Right lobe of liver (tissue), 6 donors: ENCODE results near the gene TPD52L2. TPM values are rescaled to one million over a fixed set of nuclear protein-coding genes. Genes with fewer than 3 reads are reported as not detected.
A peak's percentile ranks its signal among the peaks of the same experiment; 100 is the strongest.

ENCODE experiments used
- ATAC-seq, 4 donors: fragments of 200-7000 bp; cut with Tn5 transposase; one replicate each; pipeline ENCODE4 v1.9.1; 2020; ENCODE audit warnings: mild to moderate bottlenecking in 4 of 4, moderate library complexity in 4 of 4
- DNase-seq, 3 donors: peaks; one replicate each; pipeline ENCODE4 v3.0.0-alpha.2; 2020
- H3K27ac ChIP-seq, 3 donors: fragments of 200-600 bp; one replicate each; pipeline ENCODE4 v1.8.0; 2022
- H3K27me3 ChIP-seq, 2 donors: fragments of 200-600 bp; one replicate each; pipeline ENCODE4 v1.8.0; 2022
- H3K36me3 ChIP-seq, 4 donors: fragments of 200-600 bp; sonication (generic) in 1 of 4; one replicate each; pipeline versions ENCODE4 v1.5.1 to v1.8.0; 2017 to 2022; ENCODE audit warnings: control low read depth in 1 of 4
- H3K4me1 ChIP-seq, 4 donors: fragments of 200-600 bp; sonication (generic) in 1 of 4; one replicate each; pipeline versions ENCODE4 v1.5.1 to v1.8.0; 2017 to 2022; ENCODE audit warnings: control low read depth in 1 of 4
- H3K4me3 ChIP-seq, 3 donors: fragments of 200-600 bp; one replicate each; pipeline ENCODE4 v1.8.0; 2022
- H3K9me3 ChIP-seq, 4 donors: fragments of 200-600 bp; sonication (generic) in 1 of 4; one replicate each; pipeline versions ENCODE4 v1.5.1 to v1.8.0; 2017 to 2022; ENCODE audit warnings: control low read depth in 1 of 4
- CTCF ChIP-seq, 4 donors: fragments of 200-600 bp in 3 of 4; fragments of 450-650 bp in 1 of 4; IDR thresholded peaks; one replicate each; pipeline versions ENCODE4 v1.5.1 to v1.8.0; 2016 to 2022; ENCODE audit warnings: antibody characterized with exemption in 4 of 4, mild to moderate bottlenecking in 2 of 4
- POLR2A ChIP-seq: fragments of 450-650 bp; IDR thresholded peaks from one replicate; pipeline ENCODE4 v1.6.1; 2017; ENCODE audit warnings: antibody characterized with exemption, mild to moderate bottlenecking
- WGBS: methylation state at CpG from one replicate; pipeline ENCODE4 v1.1.6; 2018; ENCODE audit warnings: low coverage, low lambda C conversion rate; ENCODE audit not compliant: insufficient coverage; ENCODE audit errors: missing lambda C conversion rate; 5-methylcytosine and 5-hydroxymethylcytosine counted together
- intact Hi-C, 2 donors: fragments of 100-400 bp; cut with DNase I; formaldehyde crosslinking; loops; one replicate each; pipeline versions ENCODE4 v1.11.2 to v1.14.1; 2022
- total RNA-seq, 6 experiments: library from RNA; depleted of rRNA in 2 of 6; stranded (reverse); fragments of >200 nt in 2 of 6; fragmentation: NEBNext Ultra II Directional in 3 of 6; extraction: Animal tissue kit (Norgen Biotek cat#: 25700) in 3 of 6; gene quantifications; one replicate each; pipeline versions ENCODE4 v1.1.0 to v1.2.4, GENCODE V29; 2016 to 2023
- donor health status: DM: no; HTN: yes; CAD: no.
- donor health status: DM: no; HTN: no; CAD: no.
- donor health status: DM: no; HTN: no; CAD: no.
- donor health status: DM: no; HTN: yes; CAD: no.
- donor health status: DM: no; HTN: yes; CAD: no.

Gene TPD52L2
- total RNA-seq, 6 experiments from 2014 or later, result 20.1 to 46.8 (median 30.5) TPM

GRCh38 chr20:63837479-63837878 lies 27.6 kb upstream of the TPD52L2 start:
- Histone ChIP-seq H3K36me3 (no peaks in the 10 kb centered on the region), H3K4me1 (no peaks in the 10 kb centered on the region), H3K4me3 (no peak overlapping the region), H3K27me3 (no peaks in the 10 kb centered on the region), H3K9me3 (no peaks in the 10 kb centered on the region), H3K27ac (no peak overlapping the region)
- TF ChIP-seq POLR2A (no peak), CTCF (IDR thresholded peaks at IDR 0.05) (no peak)
- WGBS, result 42% methylated on average over 2 of the region's 8 CpGs
- DNase-seq (no peak), ATAC-seq (peak in 1 of 4 donors; percentile 18)
- intact Hi-C loops, result no loop called here

- Histone ChIP-seq H3K9me3 (no peaks in the 10 kb centered on the region), H3K27me3 (no peaks in the 10 kb centered on the region), H3K4me3 (no peak overlapping the region), H3K36me3 (no peaks in the 10 kb centered on the region), H3K27ac (no peak overlapping the region), H3K4me1 (no peaks in the 10 kb centered on the region)
- intact Hi-C loops, result no loop called here
- no peak for ATAC-seq
- 84% methylated on average over 10 of the region's 13 CpGs for WGBS
- no peak for DNase-seq
- TF ChIP-seq POLR2A, result no peak
- TF ChIP-seq CTCF (IDR thresholded peaks at IDR 0.05), result no peak
Observed at GRCh38 chr20:63839620-63840019, 25.4 kb upstream of the TPD52L2 start.

GRCh38 chr20:63840405-63840828 lies 24.7 kb upstream of the TPD52L2 start:
- TF ChIP-seq CTCF (IDR thresholded peaks at IDR 0.05), result no peak
- no peak for TF ChIP-seq POLR2A
- no peaks in the 10 kb centered on the region for H3K4me1 ChIP-seq
- DNase-seq (no peak), ATAC-seq (no peak)
- H3K4me3 ChIP-seq, result no peak overlapping the region
- H3K36me3 ChIP-seq, result no peaks in the 10 kb centered on the region
- H3K27me3 ChIP-seq, result no peaks in the 10 kb centered on the region
- no peaks in the 10 kb centered on the region for H3K9me3 ChIP-seq
- intact Hi-C loops, result no loop called here
- no peak overlapping the region for H3K27ac ChIP-seq
- 72% methylated on average over 5 of the region's 11 CpGs for WGBS

GRCh38 chr20:63842258-63842657 lies 22.8 kb upstream of the TPD52L2 start:
- H3K27ac ChIP-seq, result no peak overlapping the region
- DNase-seq, result no peak
- no peaks in the 10 kb centered on the region for H3K36me3 ChIP-seq
- no peak for ATAC-seq
- intact Hi-C loops, result no loop called here
- no peaks in the 10 kb centered on the region for H3K9me3 ChIP-seq
- no peak overlapping the region for H3K4me3 ChIP-seq
- TF ChIP-seq POLR2A (no peak), CTCF (IDR thresholded peaks at IDR 0.05) (no peak)
- 69% methylated on average over 2 of the region's 9 CpGs for WGBS
- H3K27me3 ChIP-seq, result no peaks in the 10 kb centered on the region
- peaks cover 0 to 5% (median 0%) of the 10 kb centered on the region in 4 donors for H3K4me1 ChIP-seq

- no peak for TF ChIP-seq CTCF (IDR thresholded peaks at IDR 0.05)
- TF ChIP-seq POLR2A, result no peak
- H3K4me1 ChIP-seq, result peaks cover 0 to 5% (median 0%) of the 10 kb centered on the region in 4 donors
- H3K27me3 ChIP-seq, result no peaks in the 10 kb centered on the region
- no peak for DNase-seq
- 64% methylated on average over 4 of the region's 12 CpGs for WGBS
- no peaks in the 10 kb centered on the region for H3K9me3 ChIP-seq
- no peak for ATAC-seq
- no peak overlapping the region for H3K27ac ChIP-seq
- H3K36me3 ChIP-seq, result no peaks in the 10 kb centered on the region
- H3K4me3 ChIP-seq, result no peak overlapping the region
- intact Hi-C loops, result no loop called here
Observed at GRCh38 chr20:63843222-63843621, 21.8 kb upstream of the TPD52L2 start.
